ENCODE results near the gene ANO4.

DNA sequence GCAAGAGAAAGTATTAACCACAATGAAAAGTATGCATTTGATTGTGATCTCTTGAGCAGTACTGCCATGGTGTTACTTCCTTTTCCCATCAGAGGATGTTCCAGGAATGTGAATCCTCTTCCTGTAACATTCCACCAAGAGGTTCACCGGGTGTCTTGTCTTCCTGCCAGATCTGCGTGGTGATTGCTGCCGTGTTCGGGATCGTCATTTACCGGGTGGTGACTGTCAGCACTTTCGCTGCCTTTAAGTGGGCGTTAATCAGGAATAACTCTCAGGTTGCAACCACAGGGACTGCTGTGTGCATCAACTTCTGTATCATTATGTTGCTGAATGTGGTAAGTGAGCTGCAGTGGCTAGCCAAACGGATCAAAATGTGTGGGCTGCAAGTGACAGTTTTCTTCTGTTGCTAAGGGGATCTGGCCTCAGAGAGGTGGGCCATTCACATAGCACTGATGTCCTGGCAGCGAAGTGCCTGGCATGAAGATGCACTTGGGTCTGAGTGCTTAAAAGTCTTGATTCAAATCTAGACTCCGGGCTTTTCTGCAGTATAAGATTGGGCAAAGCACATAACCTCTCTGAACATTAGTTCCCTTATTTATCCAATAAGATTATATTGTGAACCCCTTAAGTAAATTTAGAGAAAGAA lies 292.0 kb downstream of the ANO4 start:
- TF ChIP-seq, protein P1, sequence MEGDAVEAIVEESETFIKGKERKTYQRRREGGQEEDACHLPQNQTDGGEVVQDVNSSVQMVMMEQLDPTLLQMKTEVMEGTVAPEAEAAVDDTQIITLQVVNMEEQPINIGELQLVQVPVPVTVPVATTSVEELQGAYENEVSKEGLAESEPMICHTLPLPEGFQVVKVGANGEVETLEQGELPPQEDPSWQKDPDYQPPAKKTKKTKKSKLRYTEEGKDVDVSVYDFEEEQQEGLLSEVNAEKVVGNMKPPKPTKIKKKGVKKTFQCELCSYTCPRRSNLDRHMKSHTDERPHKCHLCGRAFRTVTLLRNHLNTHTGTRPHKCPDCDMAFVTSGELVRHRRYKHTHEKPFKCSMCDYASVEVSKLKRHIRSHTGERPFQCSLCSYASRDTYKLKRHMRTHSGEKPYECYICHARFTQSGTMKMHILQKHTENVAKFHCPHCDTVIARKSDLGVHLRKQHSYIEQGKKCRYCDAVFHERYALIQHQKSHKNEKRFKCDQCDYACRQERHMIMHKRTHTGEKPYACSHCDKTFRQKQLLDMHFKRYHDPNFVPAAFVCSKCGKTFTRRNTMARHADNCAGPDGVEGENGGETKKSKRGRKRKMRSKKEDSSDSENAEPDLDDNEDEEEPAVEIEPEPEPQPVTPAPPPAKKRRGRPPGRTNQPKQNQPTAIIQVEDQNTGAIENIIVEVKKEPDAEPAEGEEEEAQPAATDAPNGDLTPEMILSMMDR (IDR thresholded peaks at IDR 0.05 in 4 of 5, conservative IDR thresholded peaks at IDR 0.05 in 1 of 5), result no peak
- no peak for TF ChIP-seq POLR2A (IDR thresholded peaks at IDR 0.05)

Data from gastrocnemius medialis (tissue), 4 donors.